ENCODE data around the gene ITPA. TPM values are rescaled to one million over a fixed set of nuclear protein-coding genes. Genes with fewer than 3 reads are reported as not detected.

The ITPA gene
- total and polyA plus RNA-seq, 2 donors (not counting 3 experiments of a cell fraction or from before 2014, with no cell fraction given), result 43.2 to 65.0 TPM

DNA sequence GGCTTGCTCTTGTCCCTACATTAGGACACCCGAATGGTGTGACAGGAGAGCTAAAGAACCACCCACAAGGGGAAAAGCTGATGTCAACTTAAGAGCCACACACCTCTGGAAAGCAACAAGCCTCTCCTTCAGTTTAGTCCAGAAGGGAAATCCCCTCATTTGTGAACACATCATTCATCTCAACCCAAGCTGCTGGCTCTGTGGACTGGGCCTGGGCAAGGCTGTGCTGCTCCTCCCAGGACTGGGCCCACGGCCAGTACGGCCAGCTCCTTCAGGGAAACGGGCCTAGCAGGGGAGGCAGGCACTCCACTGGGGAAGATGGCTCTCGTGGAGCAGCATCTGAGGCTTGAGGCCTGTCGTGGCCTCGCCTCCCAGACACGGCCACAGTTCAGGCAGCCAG lies 42.5 kb downstream of the ITPA start:
- FAIRE-seq, result no peak
- H4K20me1 ChIP-seq (replicated peaks; ENCODE audit: control insufficient read depth, extremely low read depth, insufficient read depth, low read length), result no peaks in the 10 kb centered on the region
- dilution Hi-C loops (cut with MboI; ENCODE audit: extremely low pct_ligation_motif_present, low sequenced_read_pairs) (no loop called here), intact Hi-C loops (cut with micrococcal nuclease) (no loop called here)
- no peaks in the 10 kb centered on the region for H3K9me1 ChIP-seq (replicated peaks; ENCODE audit: control insufficient read depth, extremely low read depth, insufficient read depth, low read length)
- H3K4me2 ChIP-seq (ENCODE audit: insufficient read depth, low read length), result no peak overlapping the region
- no peak overlapping the region for H3K27ac ChIP-seq (ENCODE audit: insufficient read depth, low read depth, low read length)
- H3K4me3 ChIP-seq (replicated peaks in 1 of 3; ENCODE audit: insufficient read depth in 1 of 3, low read depth in 1 of 3, low read length in 3 of 3), result no peak overlapping the region
- peaks cover 7 to 19% of the 10 kb centered on the region in 2 experiments for H3K36me3 ChIP-seq (ENCODE audit: control insufficient read depth in 2 of 2, extremely low read depth in 1 of 2, insufficient read depth in 2 of 2, low read length in 2 of 2)
- ChIA-PET POLR2A (no interaction called here), CTCF (interaction anchor here (0.9 to 5.2 kb wide), 2 partner anchors 12 to 33 kb away, joined by 3 to 26 read pairs; partner anchors contain the start of gene SLC4A11)
- no peak overlapping the region for H3K9ac ChIP-seq (replicated peaks; ENCODE audit: extremely low read depth, insufficient read depth, low read length)
- peaks cover 0 to 11% of the 10 kb centered on the region in 2 experiments for H3K27me3 ChIP-seq (ENCODE audit: control insufficient read depth in 2 of 2, insufficient read depth in 2 of 2, low read length in 2 of 2)
- no peak for DNase-seq (ENCODE audit: low read depth, low spot score)
- no peak overlapping the region for H2AFZ ChIP-seq (ENCODE audit: low read depth, low read length)
- H3K9me3 ChIP-seq (replicated peaks; ENCODE audit: control insufficient read depth, insufficient read depth, low read length), result no peaks in the 10 kb centered on the region
- H3K79me2 ChIP-seq (ENCODE audit: control insufficient read depth, insufficient read depth, low read length), result no peaks in the 10 kb centered on the region
- no peak for TF ChIP-seq POLR2AphosphoS5 (IDR thresholded peaks at IDR 0.05; ENCODE audit: insufficient read depth, low read depth, low read length)
- TF ChIP-seq POLR2A (IDR thresholded peaks at IDR 0.05; ENCODE audit: low read depth, low read length), result no peak
- TF ChIP-seq GATA2 (IDR thresholded peaks at IDR 0.05; ENCODE audit: insufficient read depth, insufficient read length, low read depth, low read length), result no peak
- no peak for TF ChIP-seq FOS (IDR thresholded peaks at IDR 0.05; ENCODE audit: borderline replicate concordance, insufficient read depth, low read length)
- TF ChIP-seq JUN (IDR thresholded peaks at IDR 0.05; ENCODE audit: borderline replicate concordance, insufficient read depth, insufficient read length, low read depth), result no peak
- TF ChIP-seq, protein P1, sequence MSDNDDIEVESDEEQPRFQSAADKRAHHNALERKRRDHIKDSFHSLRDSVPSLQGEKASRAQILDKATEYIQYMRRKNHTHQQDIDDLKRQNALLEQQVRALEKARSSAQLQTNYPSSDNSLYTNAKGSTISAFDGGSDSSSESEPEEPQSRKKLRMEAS (IDR thresholded peaks at IDR 0.05; ENCODE audit: insufficient read depth, insufficient read length), result no peak
- TF ChIP-seq, protein P2, sequence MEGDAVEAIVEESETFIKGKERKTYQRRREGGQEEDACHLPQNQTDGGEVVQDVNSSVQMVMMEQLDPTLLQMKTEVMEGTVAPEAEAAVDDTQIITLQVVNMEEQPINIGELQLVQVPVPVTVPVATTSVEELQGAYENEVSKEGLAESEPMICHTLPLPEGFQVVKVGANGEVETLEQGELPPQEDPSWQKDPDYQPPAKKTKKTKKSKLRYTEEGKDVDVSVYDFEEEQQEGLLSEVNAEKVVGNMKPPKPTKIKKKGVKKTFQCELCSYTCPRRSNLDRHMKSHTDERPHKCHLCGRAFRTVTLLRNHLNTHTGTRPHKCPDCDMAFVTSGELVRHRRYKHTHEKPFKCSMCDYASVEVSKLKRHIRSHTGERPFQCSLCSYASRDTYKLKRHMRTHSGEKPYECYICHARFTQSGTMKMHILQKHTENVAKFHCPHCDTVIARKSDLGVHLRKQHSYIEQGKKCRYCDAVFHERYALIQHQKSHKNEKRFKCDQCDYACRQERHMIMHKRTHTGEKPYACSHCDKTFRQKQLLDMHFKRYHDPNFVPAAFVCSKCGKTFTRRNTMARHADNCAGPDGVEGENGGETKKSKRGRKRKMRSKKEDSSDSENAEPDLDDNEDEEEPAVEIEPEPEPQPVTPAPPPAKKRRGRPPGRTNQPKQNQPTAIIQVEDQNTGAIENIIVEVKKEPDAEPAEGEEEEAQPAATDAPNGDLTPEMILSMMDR (IDR thresholded peaks at IDR 0.05; ENCODE audit: extremely low read depth in 1 of 2, insufficient read depth in 1 of 2, low read depth in 1 of 2, low read length in 2 of 2), result no peak
- no peak for TF ChIP-seq EZH2 (IDR thresholded peaks at IDR 0.05; ENCODE audit: borderline replicate concordance, low read depth, low read length, severe bottlenecking)
- TF ChIP-seq MYC (IDR thresholded peaks at IDR 0.05; ENCODE audit: low read depth, low read length), result no peak
- no TSS peak for BruUV-seq (replicated peaks)
- H3K4me1 ChIP-seq (ENCODE audit: control insufficient read depth, extremely low read depth, insufficient read depth, low read length), result peaks cover 7% of the 10 kb centered on the region
